Muscle layer of duodenum (tissue), 2 donors: ENCODE measurements around the gene PAH.
A peak's percentile ranks its signal among the peaks of the same experiment; 100 is the strongest.

Experiments
- H3K27ac ChIP-seq: one replicate; pipeline ENCODE4 v1.7.0; 2013; ENCODE audit warnings: mild to moderate bottlenecking, low read length
- H3K27me3 ChIP-seq: one replicate; pipeline ENCODE4 v1.7.0; 2013; ENCODE audit warnings: low read depth, mild to moderate bottlenecking, control low read depth, low read length
- H3K36me3 ChIP-seq, 2 donors: one replicate each; pipeline ENCODE4 v1.7.0; 2013; ENCODE audit warnings: low read length in 2 of 2, control low read depth in 1 of 2, mild to moderate bottlenecking in 1 of 2; ENCODE audit not compliant: insufficient read depth in 2 of 2, control insufficient read depth in 1 of 2
- H3K4me1 ChIP-seq, 2 donors: one replicate each; pipeline ENCODE4 v1.7.0; 2013; ENCODE audit warnings: low read length in 2 of 2, mild to moderate bottlenecking in 2 of 2, control low read depth in 1 of 2, moderate library complexity in 1 of 2; ENCODE audit not compliant: insufficient read depth in 2 of 2, control insufficient read depth in 1 of 2
- H3K4me3 ChIP-seq, 2 donors: one replicate each; pipeline ENCODE4 v1.7.0; 2013; ENCODE audit warnings: low read length in 2 of 2, low read depth in 1 of 2, mild to moderate bottlenecking in 1 of 2
- H3K9me3 ChIP-seq, 2 donors: one replicate each; pipeline ENCODE4 v1.7.0; 2013; ENCODE audit warnings: low read length in 2 of 2, control low read depth in 1 of 2, mild to moderate bottlenecking in 1 of 2; ENCODE audit not compliant: control insufficient read depth in 1 of 2
- donor health status: healthy.

The PAH gene

DNA sequence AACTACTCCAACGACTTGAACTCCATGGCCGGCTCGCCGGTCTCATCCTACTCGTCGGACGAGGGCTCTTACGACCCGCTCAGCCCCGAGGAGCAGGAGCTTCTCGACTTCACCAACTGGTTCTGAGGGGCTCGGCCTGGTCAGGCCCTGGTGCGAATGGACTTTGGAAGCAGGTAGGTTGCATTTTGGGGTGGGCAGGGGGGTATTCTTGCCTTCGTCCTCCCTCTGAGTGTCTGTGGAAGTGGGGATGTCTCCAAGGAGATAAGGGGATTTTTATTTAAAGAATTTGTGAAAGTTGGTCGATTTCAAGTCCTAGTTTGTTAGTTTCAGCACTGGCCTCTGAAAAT is 41.8 kb upstream of the PAH start:
- Histone ChIP-seq H3K27me3 (peaks cover 76% of the 10 kb centered on the region), H3K4me3 (peak overlapping the region in 1 of 2 donors; percentile 62)

DNA sequence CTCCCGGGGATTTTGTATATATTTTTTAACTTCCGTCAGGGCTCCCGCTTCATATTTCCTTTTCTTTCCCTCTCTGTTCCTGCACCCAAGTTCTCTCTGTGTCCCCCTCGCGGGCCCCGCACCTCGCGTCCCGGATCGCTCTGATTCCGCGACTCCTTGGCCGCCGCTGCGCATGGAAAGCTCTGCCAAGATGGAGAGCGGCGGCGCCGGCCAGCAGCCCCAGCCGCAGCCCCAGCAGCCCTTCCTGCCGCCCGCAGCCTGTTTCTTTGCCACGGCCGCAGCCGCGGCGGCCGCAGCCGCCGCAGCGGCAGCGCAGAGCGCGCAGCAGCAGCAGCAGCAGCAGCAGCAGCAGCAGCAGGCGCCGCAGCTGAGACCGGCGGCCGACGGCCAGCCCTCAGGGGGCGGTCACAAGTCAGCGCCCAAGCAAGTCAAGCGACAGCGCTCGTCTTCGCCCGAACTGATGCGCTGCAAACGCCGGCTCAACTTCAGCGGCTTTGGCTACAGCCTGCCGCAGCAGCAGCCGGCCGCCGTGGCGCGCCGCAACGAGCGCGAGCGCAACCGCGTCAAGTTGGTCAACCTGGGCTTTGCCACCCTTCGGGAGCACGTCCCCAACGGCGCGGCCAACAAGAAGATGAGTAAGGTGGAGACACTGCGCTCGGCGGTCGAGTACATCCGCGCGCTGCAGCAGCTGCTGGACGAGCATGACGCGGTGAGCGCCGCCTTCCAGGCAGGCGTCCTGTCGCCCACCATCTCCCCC is 41.2 kb upstream of the PAH start:
- Histone ChIP-seq H3K27me3 (peaks cover 70% of the 10 kb centered on the region), H3K4me3 (peak overlapping the region in 1 of 2 donors; percentile 62), H3K27ac (no peak overlapping the region), H3K9me3 (peaks cover 0 to 4% of the 10 kb centered on the region in 2 donors), H3K4me1 (peaks cover 0 to 30% of the 10 kb centered on the region in 2 donors), H3K36me3 (no peaks in the 10 kb centered on the region)

More for the DNA sequence above, 41.8 kb upstream of the PAH start:
- H3K27ac ChIP-seq: no peak overlapping the region
- peaks cover 4 to 8% of the 10 kb centered on the region in 2 donors for H3K9me3 ChIP-seq
- H3K36me3 ChIP-seq: no peaks in the 10 kb centered on the region
- H3K4me1 ChIP-seq: peaks cover 0 to 30% of the 10 kb centered on the region in 2 donors

- Histone ChIP-seq H3K27ac (no peak within 1 kb of the TSS), H3K36me3 (no peaks in the 10 kb centered on the region), H3K4me1 (peaks cover 0 to 30% of the 10 kb centered on the region in 2 donors), H3K4me3 (peak within 1 kb of the TSS in 1 of 2 donors; percentile 62), H3K9me3 (no peaks in the 10 kb centered on the region), H3K27me3 (peaks cover 64% of the 10 kb centered on the region)
These were observed 40.5 kb upstream of the PAH start, which contains the start of gene ASCL1 for GRCh38 chr12:102957339-102958050. ASCL1 (plus strand) TSS chr12:102957674; CDS start chr12:102958245, 571 bp downstream.

- H3K4me1 ChIP-seq: peaks cover 0 to 30% of the 10 kb centered on the region in 2 donors
- H3K36me3 ChIP-seq: no peaks in the 10 kb centered on the region
- H3K27me3 ChIP-seq: peaks cover 62% of the 10 kb centered on the region
- no peak overlapping the region for H3K27ac ChIP-seq
- no peaks in the 10 kb centered on the region for H3K9me3 ChIP-seq
- H3K4me3 ChIP-seq: peak overlapping the region in 1 of 2 donors; percentile 62
These were observed 39.8 kb upstream of the PAH start for GRCh38 chr12:102956738-102957327.

DNA sequence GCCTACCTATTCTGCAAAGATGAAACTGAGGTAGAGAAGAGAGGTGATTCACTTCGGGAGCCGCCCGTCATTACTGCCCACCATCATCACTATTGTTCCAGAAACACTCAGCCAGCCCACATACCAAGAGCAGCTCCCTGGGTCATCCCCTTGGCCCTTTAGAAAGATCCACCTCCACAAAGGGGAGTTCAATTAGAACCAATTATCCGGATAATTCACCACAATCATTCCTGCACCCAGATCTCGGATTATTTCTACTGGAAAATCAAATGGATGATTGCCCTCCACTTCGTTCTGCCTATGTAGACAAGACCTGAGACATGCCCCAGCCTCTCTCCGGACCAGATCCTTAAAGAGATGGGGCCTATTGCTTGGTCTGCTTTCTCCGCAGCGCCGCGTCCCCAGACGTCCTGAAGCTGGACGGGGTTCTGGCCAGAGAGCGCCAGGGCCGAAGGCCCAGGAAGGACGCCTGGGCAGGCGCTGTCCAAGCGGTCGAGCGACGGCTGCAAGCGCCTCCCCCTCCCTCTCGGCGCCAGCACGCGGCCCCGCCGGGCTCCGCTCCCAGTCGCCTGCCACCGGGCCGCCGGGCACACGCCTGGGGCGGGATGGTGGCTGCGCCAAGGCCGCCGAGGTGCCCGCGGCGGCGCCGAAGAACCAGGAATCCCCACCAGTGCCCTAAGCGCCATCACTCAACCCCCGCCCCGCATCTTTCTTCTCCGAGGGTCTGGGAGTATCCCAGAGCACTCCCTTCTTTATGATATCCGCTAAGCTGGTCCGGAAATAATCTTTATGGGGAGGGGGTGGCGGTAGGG is 39.1 kb upstream of the PAH start:
- H3K27ac ChIP-seq: no peak overlapping the region
- H3K4me3 ChIP-seq: peak overlapping the region in 1 of 2 donors; percentile 48
- H3K4me1 ChIP-seq: peaks cover 0 to 30% of the 10 kb centered on the region in 2 donors
- H3K27me3 ChIP-seq: peaks cover 59% of the 10 kb centered on the region
- no peaks in the 10 kb centered on the region for H3K9me3 ChIP-seq
- no peaks in the 10 kb centered on the region for H3K36me3 ChIP-seq

DNA sequence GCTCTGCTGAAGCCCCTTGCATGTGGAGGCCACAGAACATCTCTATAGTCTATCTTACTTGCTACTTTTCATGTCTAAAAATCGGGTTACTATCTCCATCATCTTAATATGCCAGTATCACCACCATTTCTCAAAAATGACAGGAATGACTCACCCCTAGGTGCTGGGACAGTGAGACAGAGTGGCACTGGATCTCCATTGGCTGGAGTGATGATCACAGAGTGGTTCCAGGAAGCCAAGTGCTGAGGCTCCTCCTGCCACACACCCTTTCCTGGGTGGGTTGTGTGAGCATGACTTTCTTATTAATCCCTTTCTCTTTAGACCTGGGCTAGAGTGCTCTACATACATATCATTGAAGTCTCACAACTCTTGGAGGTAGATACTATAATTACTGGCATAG is 37.1 kb upstream of the PAH start:
- Histone ChIP-seq H3K27ac (no peak overlapping the region), H3K27me3 (peaks cover 52% of the 10 kb centered on the region), H3K4me1 (peaks cover 0 to 30% of the 10 kb centered on the region in 2 donors), H3K9me3 (no peaks in the 10 kb centered on the region), H3K4me3 (no peak overlapping the region), H3K36me3 (no peaks in the 10 kb centered on the region)

DNA sequence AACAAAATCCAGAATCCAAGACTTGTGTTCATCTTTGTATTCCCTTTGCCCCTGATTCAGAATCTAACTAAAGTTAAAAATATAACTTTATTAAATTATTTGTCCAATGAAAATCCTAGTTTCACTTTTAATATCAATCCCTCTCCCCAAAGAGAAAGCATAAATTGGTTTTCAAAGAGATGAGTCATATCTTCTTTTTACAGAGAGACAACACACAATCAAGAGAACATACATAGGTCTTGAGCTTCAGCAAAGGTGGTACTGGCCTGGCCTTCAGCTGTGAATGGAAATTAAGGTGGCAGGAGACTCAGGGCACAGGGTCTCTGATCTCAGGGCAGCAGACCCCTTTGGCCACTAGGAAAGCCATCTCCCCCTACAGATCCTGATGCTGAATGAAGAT is 36.2 kb upstream of the PAH start:
- Histone ChIP-seq H3K36me3 (no peaks in the 10 kb centered on the region), H3K4me3 (no peak overlapping the region), H3K9me3 (no peaks in the 10 kb centered on the region), H3K27ac (no peak overlapping the region), H3K4me1 (peaks cover 0 to 23% of the 10 kb centered on the region in 2 donors), H3K27me3 (peaks cover 46% of the 10 kb centered on the region)

- Histone ChIP-seq H3K4me1 (peaks cover 0 to 9% of the 10 kb centered on the region in 2 donors), H3K27ac (no peak overlapping the region), H3K4me3 (no peak overlapping the region), H3K36me3 (no peaks in the 10 kb centered on the region), H3K27me3 (peaks cover 42% of the 10 kb centered on the region), H3K9me3 (no peaks in the 10 kb centered on the region)
These were observed 34.8 kb upstream of the PAH start for GRCh38 chr12:102951841-102952240.

- Histone ChIP-seq H3K4me1 (peaks cover 0 to 1% of the 10 kb centered on the region in 2 donors), H3K36me3 (no peaks in the 10 kb centered on the region), H3K27me3 (peaks cover 34% of the 10 kb centered on the region), H3K9me3 (no peaks in the 10 kb centered on the region), H3K4me3 (no peak overlapping the region), H3K27ac (no peak overlapping the region)
These were observed 34.0 kb upstream of the PAH start for GRCh38 chr12:102950950-102951619.

DNA sequence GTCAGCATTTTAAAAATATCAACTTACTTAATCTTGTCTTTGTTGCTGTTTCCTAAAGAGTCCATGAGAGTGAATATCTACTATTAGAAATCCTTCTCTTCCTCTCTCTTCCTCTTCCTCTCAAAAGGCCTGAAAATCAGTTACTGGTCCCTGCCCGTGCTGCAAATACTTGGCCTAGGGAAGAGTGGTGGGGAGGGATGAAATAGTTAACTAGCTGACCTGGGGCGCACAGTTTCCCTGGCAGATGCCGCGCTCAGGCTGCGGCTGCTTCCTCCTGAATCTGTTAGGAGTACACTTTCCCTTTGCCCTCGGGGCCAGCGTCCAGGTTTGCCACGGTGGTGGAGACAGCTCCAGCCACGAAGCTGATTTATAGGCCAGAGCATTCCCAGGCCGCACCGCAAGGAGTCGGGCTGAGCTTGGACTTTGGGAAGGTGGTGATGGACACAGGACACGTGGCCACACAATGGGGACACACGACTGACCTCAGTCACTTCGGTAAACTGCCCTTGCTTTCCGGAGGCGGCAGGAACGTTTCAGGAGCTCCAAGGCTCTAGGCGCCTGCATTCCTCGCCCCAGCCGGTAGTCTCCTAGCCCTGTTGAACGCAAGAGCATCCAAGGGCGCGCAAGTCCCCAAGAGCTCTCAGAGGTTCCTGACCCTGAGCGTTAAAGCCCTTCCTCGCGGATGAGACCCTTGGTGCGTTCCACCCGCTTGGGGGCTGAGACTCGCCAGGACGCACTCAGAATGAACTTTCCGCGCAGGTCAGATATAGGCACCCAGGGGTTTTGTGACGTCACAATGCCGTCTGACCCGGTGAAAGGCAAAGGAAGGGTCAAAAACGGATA is 33.3 kb upstream of the PAH start:
- Histone ChIP-seq H3K27ac (no peak overlapping the region), H3K27me3 (peaks cover 28% of the 10 kb centered on the region), H3K4me1 (no peaks in the 10 kb centered on the region), H3K4me3 (no peak overlapping the region), H3K9me3 (no peaks in the 10 kb centered on the region), H3K36me3 (no peaks in the 10 kb centered on the region)
